ENCODE results near the gene XAGE1A. TPM values are rescaled to one million over a fixed set of nuclear protein-coding genes. Genes with fewer than 3 reads are reported as not detected.
"Not testable (repeated sequence)": the region's sequence is repeated elsewhere in the genome, so short reads cannot be mapped to it uniquely, and the experiment has no call there.

The XAGE1A gene, protein sequence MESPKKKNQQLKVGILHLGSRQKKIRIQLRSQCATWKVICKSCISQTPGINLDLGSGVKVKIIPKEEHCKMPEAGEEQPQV
- total RNA-seq = not detected in 2 replicates

GRCh38 chrX:52495545-52496418 lies at the start of gene XAGE1A:
Gene XAGE1A (plus strand): TSS chrX:52495808. CDS start chrX:52497362, 1,554 bp downstream.
- intact Hi-C loops (cut with micrococcal nuclease) = not testable (repeated sequence)

GRCh38 chrX:52452031-52452430 lies 43.6 kb upstream of the XAGE1A start:
- intact Hi-C loops (cut with micrococcal nuclease) = not testable (repeated sequence)

- intact Hi-C loops (cut with micrococcal nuclease) = not testable (repeated sequence)
Measured at GRCh38 chrX:52471301-52471700, 24.3 kb upstream of the XAGE1A start.

GRCh38 chrX:52496419-52496772 lies 788 bp downstream of the XAGE1A start:
- intact Hi-C loops (cut with micrococcal nuclease) = not testable (repeated sequence)

- intact Hi-C loops (cut with micrococcal nuclease) = not testable (repeated sequence)
Measured at GRCh38 chrX:52501362-52501761, 5.8 kb downstream of the XAGE1A start.

DNA sequence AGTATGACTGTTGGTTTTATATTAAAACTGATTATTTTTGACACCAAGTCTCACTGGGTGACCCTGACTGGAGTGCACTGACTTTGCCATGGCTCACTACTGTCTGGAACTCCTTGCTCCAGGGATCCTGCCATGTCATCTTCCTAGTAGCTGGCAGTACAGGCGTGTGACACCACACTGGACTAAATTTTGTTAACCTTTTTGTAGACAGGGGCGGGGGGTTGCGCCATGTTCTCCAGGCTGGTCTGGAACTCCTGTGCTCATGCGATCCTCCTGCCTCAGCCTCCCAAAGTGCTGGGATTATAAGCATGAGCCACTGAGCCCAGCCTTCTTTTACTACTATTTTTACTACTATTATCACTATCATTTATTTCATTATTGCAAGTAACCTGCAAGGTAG lies 8.9 kb downstream of the XAGE1A start:
- intact Hi-C loops (cut with micrococcal nuclease) = no loop called here

- intact Hi-C loops (cut with micrococcal nuclease) = no loop called here
Measured at GRCh38 chrX:52507331-52507730, 11.7 kb downstream of the XAGE1A start.

DNA sequence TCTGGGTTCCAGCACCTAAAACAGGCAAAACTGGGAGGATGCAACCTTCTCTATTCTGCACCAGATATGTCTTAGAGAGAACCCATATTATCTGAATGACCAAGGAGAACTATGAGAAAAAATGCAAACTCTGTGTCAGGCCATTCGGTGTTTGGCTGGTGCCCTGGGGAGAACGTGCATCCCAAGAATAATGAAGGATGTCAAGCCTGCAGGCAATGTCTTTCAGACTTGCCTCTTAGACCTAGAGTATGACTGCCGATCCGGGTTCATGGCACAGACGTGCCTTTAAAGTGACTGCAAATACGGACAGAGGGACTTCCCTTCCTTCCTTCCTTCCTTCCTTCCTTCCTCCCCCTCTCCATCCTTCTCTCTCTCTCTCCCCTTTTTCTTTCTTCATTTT lies 14.3 kb downstream of the XAGE1A start:
- intact Hi-C loops (cut with micrococcal nuclease) = no loop called here

GRCh38 chrX:52511126-52511525 lies 15.5 kb downstream of the XAGE1A start:
- intact Hi-C loops (cut with micrococcal nuclease) = not testable (repeated sequence)

DNA sequence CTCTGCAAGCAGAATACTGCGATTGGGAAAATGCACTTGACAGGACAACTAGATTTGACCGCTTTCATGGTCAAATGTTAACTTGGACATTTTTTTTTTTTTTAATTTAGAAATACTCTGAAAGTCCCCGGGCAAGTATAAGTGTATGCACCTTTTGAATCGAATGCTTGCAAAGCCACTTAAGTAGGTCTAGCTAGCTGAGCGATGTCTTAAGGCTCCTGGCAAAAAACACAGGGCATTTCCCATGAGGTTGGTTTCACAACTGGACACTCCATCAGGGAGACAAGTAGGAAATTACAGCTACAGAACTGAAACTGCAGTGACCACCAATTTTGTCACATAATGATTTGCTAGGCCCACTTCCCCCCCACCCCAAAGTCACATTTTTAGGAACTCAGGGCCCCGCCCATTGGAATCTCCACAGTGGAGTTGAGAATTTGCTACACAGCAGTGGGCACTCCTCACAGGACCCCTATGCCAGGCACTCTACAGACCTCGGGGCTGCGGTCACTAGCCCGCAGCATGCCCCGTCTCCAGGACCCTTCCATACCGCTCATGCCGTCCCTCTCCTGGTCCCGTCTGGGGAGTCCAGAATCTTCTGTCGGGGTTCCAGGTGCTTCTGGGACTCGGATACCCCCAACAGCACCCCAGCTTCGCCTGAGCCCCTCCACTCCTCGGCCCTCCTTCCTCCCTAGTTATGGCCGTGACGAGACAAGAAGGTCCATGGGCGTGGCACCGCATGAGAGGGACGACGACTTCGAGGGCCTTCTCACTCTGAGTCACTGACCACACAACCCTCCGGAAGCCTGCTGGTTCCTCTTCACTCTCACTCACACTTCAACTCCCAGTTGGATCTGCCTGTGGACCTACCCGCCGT lies 20.7 kb downstream of the XAGE1A start:
- intact Hi-C loops (cut with micrococcal nuclease) = not testable (repeated sequence)

- intact Hi-C loops (cut with micrococcal nuclease) = not testable (repeated sequence)
Measured at GRCh38 chrX:52516987-52517325, 21.3 kb downstream of the XAGE1A start, which contains the start of gene XAGE1B. Gene XAGE1B (minus strand): TSS chrX:52517063. CDS start chrX:52515527, 1,536 bp downstream.

GRCh38 chrX:52541051-52541450 lies 45.4 kb downstream of the XAGE1A start:
- intact Hi-C loops (cut with micrococcal nuclease) = not testable (repeated sequence)

DNA sequence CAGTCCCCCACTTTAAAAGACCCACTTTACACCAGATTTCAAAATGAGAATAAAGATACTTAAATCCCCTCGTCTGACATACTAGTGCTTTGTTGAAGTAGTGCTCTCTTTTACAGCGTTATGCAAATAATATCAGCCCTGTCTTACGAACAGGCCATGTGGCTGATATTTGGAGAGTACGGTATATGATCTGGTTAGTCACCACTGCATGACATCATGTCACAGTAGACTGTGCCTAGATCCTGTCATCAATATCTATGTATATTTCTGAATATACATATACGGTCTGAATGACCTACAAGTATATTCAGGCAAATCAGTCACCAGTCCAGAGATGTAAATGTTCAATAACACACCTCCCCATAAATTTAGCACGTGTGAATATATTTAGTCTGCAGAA lies 46.7 kb downstream of the XAGE1A start:
- intact Hi-C loops (cut with micrococcal nuclease) = no loop called here

- intact Hi-C loops (cut with micrococcal nuclease) = no loop called here
Measured at GRCh38 chrX:52544147-52544840, 48.7 kb downstream of the XAGE1A start.

DNA sequence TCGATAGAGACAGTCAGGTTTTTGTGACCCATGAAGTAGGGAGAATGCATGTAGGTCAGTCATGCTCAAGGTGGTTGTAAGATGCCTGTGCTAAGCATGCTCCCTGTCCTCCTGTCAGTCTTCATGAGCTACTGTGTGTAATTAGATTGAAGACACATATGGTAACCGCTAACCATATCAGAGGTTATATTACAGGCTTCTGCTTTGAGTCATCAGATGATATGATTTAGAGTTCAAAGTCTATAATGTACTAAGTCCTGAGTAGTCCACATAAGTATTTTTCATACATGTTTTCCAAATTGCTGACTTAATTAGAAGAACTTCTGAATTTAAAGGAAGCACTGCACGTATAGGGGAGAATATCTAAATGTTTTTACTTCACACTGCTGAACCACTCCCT lies 53.2 kb downstream of the XAGE1A start:
- intact Hi-C loops (cut with micrococcal nuclease) = not testable (repeated sequence)

Other genes starting within 250 kb of the XAGE1A start
- not detected in 2 replicates for gene XAGE2, start 126.8 kb upstream of the XAGE1A start, total RNA-seq
- gene XAGE1B, start 21.3 kb downstream of the XAGE1A start, total RNA-seq = not detected in 2 replicates
- gene SSX7, start 159.1 kb downstream of the XAGE1A start, total RNA-seq = not detected in 2 replicates
- not detected in 2 replicates for gene SSX2, start 211.4 kb downstream of the XAGE1A start, total RNA-seq